Ishikawa (cell line): ENCODE results near the gene RSPO3.

Experiments
- CEBPB ChIP-seq: IDR thresholded peaks from 2 replicates; pipeline ENCODE4 v1.6.1; 2012
- CREB1 ChIP-seq: IDR thresholded peaks from 2 replicates; pipeline ENCODE4 v1.6.1; 2012; ENCODE audit warnings: low read depth
- EGR1 ChIP-seq: IDR thresholded peaks from 2 replicates; pipeline ENCODE4 v1.6.1; 2012
- EP300 ChIP-seq: IDR thresholded peaks from 2 replicates; pipeline ENCODE4 v1.6.1; 2012; ENCODE audit warnings: borderline replicate concordance
- FOXM1 ChIP-seq: IDR thresholded peaks from 2 replicates; pipeline ENCODE4 v1.6.1; 2012; ENCODE audit warnings: low read depth, borderline replicate concordance
- NFIC ChIP-seq: IDR thresholded peaks from 2 replicates; pipeline ENCODE4 v1.6.1; 2012
- RAD21 ChIP-seq: IDR thresholded peaks from 2 replicates; pipeline ENCODE4 v1.6.1; 2012; ENCODE audit warnings: low read depth
- TAF1 ChIP-seq: IDR thresholded peaks from 2 replicates; pipeline ENCODE4 v1.6.1; 2012; ENCODE audit warnings: low read depth, mild to moderate bottlenecking
- TCF12 ChIP-seq: IDR thresholded peaks from 2 replicates; pipeline ENCODE4 v1.6.1; 2012; ENCODE audit warnings: low read depth
- TEAD4 ChIP-seq: IDR thresholded peaks from 2 replicates; pipeline ENCODE4 v1.6.1; 2012
- YY1 ChIP-seq: IDR thresholded peaks from 2 replicates; pipeline ENCODE4 v1.6.1; 2012; ENCODE audit warnings: low read depth
- ZBTB7A ChIP-seq: IDR thresholded peaks from 2 replicates; pipeline ENCODE4 v1.6.1; 2012; ENCODE audit warnings: low read depth
- TF ChIP-seq, protein P1 (sequence below): IDR thresholded peaks from 2 replicates; pipeline ENCODE4 v1.6.1; 2012; ENCODE audit warnings: low read depth, mild to moderate bottlenecking
- TF ChIP-seq, protein P2 (sequence below): IDR thresholded peaks from 2 replicates; pipeline ENCODE4 v1.6.1; 2012
- TF ChIP-seq, protein P3 (sequence below): IDR thresholded peaks from 2 replicates; pipeline ENCODE4 v1.6.1; 2012

RSPO3 gene

DNA sequence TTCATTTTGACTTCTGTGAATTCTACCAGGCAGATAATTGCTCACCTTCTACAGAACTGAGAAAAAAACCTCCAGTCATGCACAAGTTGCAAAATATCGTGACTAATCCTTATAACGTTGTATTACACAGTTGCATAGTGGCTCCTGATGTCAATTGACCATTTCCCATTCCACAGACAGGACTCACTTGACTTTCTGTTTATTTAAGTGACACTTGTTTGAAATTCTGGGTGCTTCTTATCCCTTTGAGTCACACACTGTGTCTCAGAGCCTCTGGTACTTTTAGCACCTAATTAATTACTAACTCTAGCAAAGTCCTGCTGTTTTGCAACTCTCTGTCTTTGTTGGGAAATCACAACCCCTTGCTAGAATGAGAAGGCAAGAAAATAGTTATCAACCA lies 16.2 kb upstream of the RSPO3 start:
- TF ChIP-seq, protein P1, sequence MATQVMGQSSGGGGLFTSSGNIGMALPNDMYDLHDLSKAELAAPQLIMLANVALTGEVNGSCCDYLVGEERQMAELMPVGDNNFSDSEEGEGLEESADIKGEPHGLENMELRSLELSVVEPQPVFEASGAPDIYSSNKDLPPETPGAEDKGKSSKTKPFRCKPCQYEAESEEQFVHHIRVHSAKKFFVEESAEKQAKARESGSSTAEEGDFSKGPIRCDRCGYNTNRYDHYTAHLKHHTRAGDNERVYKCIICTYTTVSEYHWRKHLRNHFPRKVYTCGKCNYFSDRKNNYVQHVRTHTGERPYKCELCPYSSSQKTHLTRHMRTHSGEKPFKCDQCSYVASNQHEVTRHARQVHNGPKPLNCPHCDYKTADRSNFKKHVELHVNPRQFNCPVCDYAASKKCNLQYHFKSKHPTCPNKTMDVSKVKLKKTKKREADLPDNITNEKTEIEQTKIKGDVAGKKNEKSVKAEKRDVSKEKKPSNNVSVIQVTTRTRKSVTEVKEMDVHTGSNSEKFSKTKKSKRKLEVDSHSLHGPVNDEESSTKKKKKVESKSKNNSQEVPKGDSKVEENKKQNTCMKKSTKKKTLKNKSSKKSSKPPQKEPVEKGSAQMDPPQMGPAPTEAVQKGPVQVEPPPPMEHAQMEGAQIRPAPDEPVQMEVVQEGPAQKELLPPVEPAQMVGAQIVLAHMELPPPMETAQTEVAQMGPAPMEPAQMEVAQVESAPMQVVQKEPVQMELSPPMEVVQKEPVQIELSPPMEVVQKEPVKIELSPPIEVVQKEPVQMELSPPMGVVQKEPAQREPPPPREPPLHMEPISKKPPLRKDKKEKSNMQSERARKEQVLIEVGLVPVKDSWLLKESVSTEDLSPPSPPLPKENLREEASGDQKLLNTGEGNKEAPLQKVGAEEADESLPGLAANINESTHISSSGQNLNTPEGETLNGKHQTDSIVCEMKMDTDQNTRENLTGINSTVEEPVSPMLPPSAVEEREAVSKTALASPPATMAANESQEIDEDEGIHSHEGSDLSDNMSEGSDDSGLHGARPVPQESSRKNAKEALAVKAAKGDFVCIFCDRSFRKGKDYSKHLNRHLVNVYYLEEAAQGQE: no peak
- no peak for TF ChIP-seq RAD21
- no peak for TF ChIP-seq CEBPB
- TF ChIP-seq TAF1: no peak
- TF ChIP-seq CREB1: no peak
- no peak for TF ChIP-seq ZBTB7A
- TF ChIP-seq YY1: no peak

DNA sequence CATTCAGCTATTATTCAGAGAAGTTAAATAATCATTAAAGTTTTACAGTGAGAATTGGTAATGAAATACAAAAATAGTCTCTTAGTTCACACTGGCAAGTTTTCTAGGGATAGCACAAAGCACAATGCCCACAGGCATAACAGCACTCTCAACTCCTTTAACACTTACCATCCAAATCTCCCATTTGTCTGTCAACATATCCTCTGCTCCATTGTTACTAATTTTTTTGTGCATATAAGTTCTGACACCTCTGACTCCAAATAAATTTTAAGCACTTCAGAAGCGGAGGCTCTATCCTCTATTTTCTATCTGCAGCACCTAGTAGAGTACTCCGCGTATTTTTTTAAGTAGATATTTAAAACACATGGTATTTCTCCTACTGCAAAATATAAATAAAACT lies 15.6 kb upstream of the RSPO3 start:
- TF ChIP-seq EGR1 (no peak), NFIC (no peak)

DNA sequence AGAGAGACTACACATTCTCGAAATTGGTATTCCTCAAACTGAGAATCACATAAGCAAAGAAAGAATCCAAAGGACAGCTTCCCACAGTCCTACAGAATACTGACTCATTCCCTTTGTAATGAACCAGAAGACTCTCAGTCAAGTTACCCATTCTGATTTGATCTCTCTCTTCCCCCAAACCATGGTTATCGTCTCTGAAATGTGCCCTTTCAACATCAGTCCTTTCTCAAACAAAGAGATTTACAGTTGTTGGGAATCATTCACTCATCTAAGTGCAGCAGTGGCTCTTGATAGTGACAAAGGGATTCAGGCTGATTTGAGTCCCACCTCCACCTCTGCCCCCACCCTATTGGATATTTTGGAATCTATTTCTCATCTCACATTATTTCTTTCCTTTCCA lies 15.0 kb upstream of the RSPO3 start:
- no peak for TF ChIP-seq FOXM1
- no peak for TF ChIP-seq TCF12
- TF ChIP-seq RAD21: no peak
- TF ChIP-seq YY1: no peak
- no peak for TF ChIP-seq ZBTB7A
- no peak for TF ChIP-seq EGR1
- TF ChIP-seq NFIC: no peak
- TF ChIP-seq, protein P2, sequence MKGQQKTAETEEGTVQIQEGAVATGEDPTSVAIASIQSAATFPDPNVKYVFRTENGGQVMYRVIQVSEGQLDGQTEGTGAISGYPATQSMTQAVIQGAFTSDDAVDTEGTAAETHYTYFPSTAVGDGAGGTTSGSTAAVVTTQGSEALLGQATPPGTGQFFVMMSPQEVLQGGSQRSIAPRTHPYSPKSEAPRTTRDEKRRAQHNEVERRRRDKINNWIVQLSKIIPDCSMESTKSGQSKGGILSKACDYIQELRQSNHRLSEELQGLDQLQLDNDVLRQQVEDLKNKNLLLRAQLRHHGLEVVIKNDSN: no peak
- no peak for TF ChIP-seq TEAD4
- TF ChIP-seq, protein P3, sequence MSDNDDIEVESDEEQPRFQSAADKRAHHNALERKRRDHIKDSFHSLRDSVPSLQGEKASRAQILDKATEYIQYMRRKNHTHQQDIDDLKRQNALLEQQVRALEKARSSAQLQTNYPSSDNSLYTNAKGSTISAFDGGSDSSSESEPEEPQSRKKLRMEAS: no peak
- TF ChIP-seq CREB1: no peak
- TF ChIP-seq TAF1: no peak
- TF ChIP-seq, protein P1: no peak

DNA sequence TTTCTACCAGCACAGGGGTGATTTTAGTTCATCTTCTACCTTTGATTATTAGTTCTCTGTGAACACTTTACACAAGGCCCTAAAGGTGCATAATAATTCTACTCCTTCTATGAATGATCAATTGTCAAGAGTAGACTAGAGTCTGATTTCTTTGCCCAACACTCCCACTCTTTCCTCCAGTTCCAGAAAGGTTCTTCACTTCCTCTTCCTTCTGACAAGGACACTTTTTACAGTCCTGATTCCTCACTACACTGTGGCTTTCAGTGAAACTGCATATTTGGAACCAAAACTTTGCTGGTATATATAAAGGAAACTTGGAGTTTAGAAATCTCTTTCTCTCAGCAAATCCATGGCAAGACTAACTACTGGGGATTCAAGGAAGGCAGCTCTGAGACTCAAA lies 10.6 kb upstream of the RSPO3 start:
- TF ChIP-seq EP300 (no peak), TEAD4 (no peak), CREB1 (no peak), EGR1 (no peak), TCF12 (no peak), CEBPB (no peak), NFIC (no peak), RAD21 (no peak), TAF1 (no peak)
- TF ChIP-seq, protein P1: no peak
- TF ChIP-seq, protein P2: no peak

DNA sequence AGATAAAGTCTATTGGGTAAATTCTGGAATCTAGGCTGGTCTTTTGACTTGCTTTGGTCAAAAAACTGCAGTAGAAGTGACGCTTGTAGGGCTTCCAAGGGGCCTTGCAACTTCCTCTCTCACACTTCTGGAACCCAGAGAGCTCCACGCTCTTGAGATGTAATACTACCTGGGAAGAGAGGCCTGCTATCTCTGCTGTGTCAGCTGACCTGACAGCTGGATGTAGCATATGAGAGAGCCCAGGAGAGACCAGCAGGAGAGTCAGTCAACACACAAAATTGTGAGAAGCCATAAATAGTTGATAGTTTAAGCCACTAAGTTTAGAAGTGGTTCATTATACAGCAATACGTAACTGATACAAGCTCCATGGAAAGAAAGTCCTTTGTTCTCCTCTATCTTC lies 7.8 kb upstream of the RSPO3 start:
- TF ChIP-seq EGR1: no peak
- no peak for TF ChIP-seq NFIC
- TF ChIP-seq, protein P3: no peak
- TF ChIP-seq, protein P2: no peak
- TF ChIP-seq, protein P1: no peak
- TF ChIP-seq FOXM1: no peak
- TF ChIP-seq TAF1: no peak
- TF ChIP-seq ZBTB7A: no peak
- no peak for TF ChIP-seq TCF12
- no peak for TF ChIP-seq YY1
- no peak for TF ChIP-seq EP300
- TF ChIP-seq CREB1: no peak
- TF ChIP-seq RAD21: no peak
- TF ChIP-seq CEBPB: no peak
- TF ChIP-seq TEAD4: no peak
